ENCODE data around the gene RC3H2.

RC3H2 gene

GRCh38 chr9:122939601-122940000 is 34.4 kb upstream of the RC3H2 start:
- Histone ChIP-seq H3K36me3 (ENCODE audit: control insufficient read depth, insufficient read depth, low read length) (no peaks in the 10 kb centered on the region), H3K4me1 (ENCODE audit: control insufficient read depth, insufficient read depth, low read length) (peaks cover 16% of the 10 kb centered on the region), H3K27me3 (ENCODE audit: control insufficient read depth, insufficient read depth, low read length) (no peaks in the 10 kb centered on the region), H3K9ac (ENCODE audit: low read length) (no peak overlapping the region), H3K4me3 (ENCODE audit: low read length) (no peak overlapping the region), H3K9me3 (ENCODE audit: control insufficient read depth, low read length) (no peaks in the 10 kb centered on the region)

- no peak overlapping the region for H3K9ac ChIP-seq (ENCODE audit: low read length)
- no peaks in the 10 kb centered on the region for H3K27me3 ChIP-seq (ENCODE audit: control insufficient read depth, insufficient read depth, low read length)
- peaks cover 18% of the 10 kb centered on the region for H3K4me1 ChIP-seq (ENCODE audit: control insufficient read depth, insufficient read depth, low read length)
- no peaks in the 10 kb centered on the region for H3K9me3 ChIP-seq (ENCODE audit: control insufficient read depth, low read length)
- no peaks in the 10 kb centered on the region for H3K36me3 ChIP-seq (ENCODE audit: control insufficient read depth, insufficient read depth, low read length)
- no peak overlapping the region for H3K4me3 ChIP-seq (ENCODE audit: low read length)
Measured at GRCh38 chr9:122936883-122937282, 31.7 kb upstream of the RC3H2 start.

GRCh38 chr9:122936464-122936863 is 31.3 kb upstream of the RC3H2 start:
- Histone ChIP-seq H3K9ac (ENCODE audit: low read length) (no peak overlapping the region), H3K27me3 (ENCODE audit: control insufficient read depth, insufficient read depth, low read length) (no peaks in the 10 kb centered on the region), H3K4me3 (ENCODE audit: low read length) (no peak overlapping the region), H3K36me3 (ENCODE audit: control insufficient read depth, insufficient read depth, low read length) (no peaks in the 10 kb centered on the region), H3K9me3 (ENCODE audit: control insufficient read depth, low read length) (no peaks in the 10 kb centered on the region), H3K4me1 (ENCODE audit: control insufficient read depth, insufficient read depth, low read length) (peaks cover 16% of the 10 kb centered on the region)

GRCh38 chr9:122931226-122932121 is 26.3 kb upstream of the RC3H2 start, which contains the start of gene ZBTB26:
Gene ZBTB26, minus strand, starts transcription at chr9:122931512. Its CDS starts 11,578 bp downstream, at chr9:122919934.
- Histone ChIP-seq H3K4me3 (ENCODE audit: low read length) (peak within 1 kb of the TSS; percentile 81), H3K9ac (ENCODE audit: low read length) (peak within 1 kb of the TSS; percentile 98), H3K9me3 (ENCODE audit: control insufficient read depth, low read length) (no peaks in the 10 kb centered on the region), H3K4me1 (ENCODE audit: control insufficient read depth, insufficient read depth, low read length) (peaks cover 15% of the 10 kb centered on the region), H3K27me3 (ENCODE audit: control insufficient read depth, insufficient read depth, low read length) (no peaks in the 10 kb centered on the region), H3K36me3 (ENCODE audit: control insufficient read depth, insufficient read depth, low read length) (no peaks in the 10 kb centered on the region)

GRCh38 chr9:122930541-122931225 is 25.5 kb upstream of the RC3H2 start:
- H3K9ac ChIP-seq (ENCODE audit: low read length), result peak overlapping the region; percentile 98
- peak overlapping the region; percentile 81 for H3K4me3 ChIP-seq (ENCODE audit: low read length)
- H3K4me1 ChIP-seq (ENCODE audit: control insufficient read depth, insufficient read depth, low read length), result peaks cover 15% of the 10 kb centered on the region
- no peaks in the 10 kb centered on the region for H3K9me3 ChIP-seq (ENCODE audit: control insufficient read depth, low read length)
- no peaks in the 10 kb centered on the region for H3K36me3 ChIP-seq (ENCODE audit: control insufficient read depth, insufficient read depth, low read length)
- no peaks in the 10 kb centered on the region for H3K27me3 ChIP-seq (ENCODE audit: control insufficient read depth, insufficient read depth, low read length)

GRCh38 chr9:122929796-122930354 is 24.7 kb upstream of the RC3H2 start:
- Histone ChIP-seq H3K27me3 (ENCODE audit: control insufficient read depth, insufficient read depth, low read length) (no peaks in the 10 kb centered on the region), H3K9ac (ENCODE audit: low read length) (no peak overlapping the region), H3K4me1 (ENCODE audit: control insufficient read depth, insufficient read depth, low read length) (peaks cover 15% of the 10 kb centered on the region), H3K4me3 (ENCODE audit: low read length) (no peak overlapping the region), H3K36me3 (ENCODE audit: control insufficient read depth, insufficient read depth, low read length) (no peaks in the 10 kb centered on the region), H3K9me3 (ENCODE audit: control insufficient read depth, low read length) (no peaks in the 10 kb centered on the region)

- H3K27me3 ChIP-seq (ENCODE audit: control insufficient read depth, insufficient read depth, low read length), result no peaks in the 10 kb centered on the region
- no peak overlapping the region for H3K9ac ChIP-seq (ENCODE audit: low read length)
- H3K4me3 ChIP-seq (ENCODE audit: low read length), result no peak overlapping the region
- H3K4me1 ChIP-seq (ENCODE audit: control insufficient read depth, insufficient read depth, low read length), result no peaks in the 10 kb centered on the region
- H3K9me3 ChIP-seq (ENCODE audit: control insufficient read depth, low read length), result no peaks in the 10 kb centered on the region
- H3K36me3 ChIP-seq (ENCODE audit: control insufficient read depth, insufficient read depth, low read length), result no peaks in the 10 kb centered on the region
Measured at GRCh38 chr9:122923947-122924346, 18.8 kb upstream of the RC3H2 start.

- no peaks in the 10 kb centered on the region for H3K27me3 ChIP-seq (ENCODE audit: control insufficient read depth, insufficient read depth, low read length)
- no peak overlapping the region for H3K4me3 ChIP-seq (ENCODE audit: low read length)
- H3K36me3 ChIP-seq (ENCODE audit: control insufficient read depth, insufficient read depth, low read length), result no peaks in the 10 kb centered on the region
- no peak overlapping the region for H3K9ac ChIP-seq (ENCODE audit: low read length)
- no peaks in the 10 kb centered on the region for H3K4me1 ChIP-seq (ENCODE audit: control insufficient read depth, insufficient read depth, low read length)
- no peaks in the 10 kb centered on the region for H3K9me3 ChIP-seq (ENCODE audit: control insufficient read depth, low read length)
Measured at GRCh38 chr9:122922713-122923112, 17.6 kb upstream of the RC3H2 start.

- H3K4me3 ChIP-seq (ENCODE audit: low read length), result no peak overlapping the region
- H3K9me3 ChIP-seq (ENCODE audit: control insufficient read depth, low read length), result no peaks in the 10 kb centered on the region
- H3K9ac ChIP-seq (ENCODE audit: low read length), result no peak overlapping the region
- no peaks in the 10 kb centered on the region for H3K27me3 ChIP-seq (ENCODE audit: control insufficient read depth, insufficient read depth, low read length)
- H3K4me1 ChIP-seq (ENCODE audit: control insufficient read depth, insufficient read depth, low read length), result no peaks in the 10 kb centered on the region
- no peaks in the 10 kb centered on the region for H3K36me3 ChIP-seq (ENCODE audit: control insufficient read depth, insufficient read depth, low read length)
Measured at GRCh38 chr9:122918310-122918709, 13.2 kb upstream of the RC3H2 start.

GRCh38 chr9:122912964-122913673 is 8.0 kb upstream of the RC3H2 start, which contains the start of gene ZBTB6:
Gene ZBTB6, minus strand, starts transcription at chr9:122913323. Its CDS starts 1,251 bp downstream, at chr9:122912072.
- H3K4me3 ChIP-seq (ENCODE audit: low read length), result peak within 1 kb of the TSS; percentile 92
- no peaks in the 10 kb centered on the region for H3K27me3 ChIP-seq (ENCODE audit: control insufficient read depth, insufficient read depth, low read length)
- no peaks in the 10 kb centered on the region for H3K9me3 ChIP-seq (ENCODE audit: control insufficient read depth, low read length)
- H3K36me3 ChIP-seq (ENCODE audit: control insufficient read depth, insufficient read depth, low read length), result no peaks in the 10 kb centered on the region
- H3K9ac ChIP-seq (ENCODE audit: low read length), result peak within 1 kb of the TSS; percentile 89
- peaks cover 10% of the 10 kb centered on the region for H3K4me1 ChIP-seq (ENCODE audit: control insufficient read depth, insufficient read depth, low read length)

- no peaks in the 10 kb centered on the region for H3K36me3 ChIP-seq (ENCODE audit: control insufficient read depth, insufficient read depth, low read length)
- H3K9ac ChIP-seq (ENCODE audit: low read length), result peak overlapping the region; percentile 89
- no peaks in the 10 kb centered on the region for H3K9me3 ChIP-seq (ENCODE audit: control insufficient read depth, low read length)
- no peaks in the 10 kb centered on the region for H3K27me3 ChIP-seq (ENCODE audit: control insufficient read depth, insufficient read depth, low read length)
- H3K4me3 ChIP-seq (ENCODE audit: low read length), result peak overlapping the region; percentile 92
- H3K4me1 ChIP-seq (ENCODE audit: control insufficient read depth, insufficient read depth, low read length), result peaks cover 10% of the 10 kb centered on the region
Measured at GRCh38 chr9:122912671-122912963, 7.5 kb upstream of the RC3H2 start.

Data from mucosa of stomach (tissue), 1 donor.